GM12878 (cell line): Measurements from ENCODE around the gene ATP5F1A.

ENCODE experiments used
- BCL11A ChIP-seq: IDR thresholded peaks from 2 replicates; pipeline ENCODE4 v1.6.1; 2011; ENCODE audit warnings: low read depth, low read length
- CHD4 ChIP-seq: fragments of 200-600 bp; sonication (generic); IDR thresholded peaks from 2 replicates; pipeline ENCODE4 v1.6.1; 2016; ENCODE audit warnings: mild to moderate bottlenecking
- E2F4 ChIP-seq: IDR thresholded peaks from 2 replicates; pipeline ENCODE4 v1.6.1; 2012; ENCODE audit warnings: low read depth, low read length, improper control_type of control experiment
- EP300 ChIP-seq, 2 experiments: fragments of 150-350 bp in 1 of 2; IDR thresholded peaks; 2 replicates each; pipeline ENCODE4 v1.6.1; 2011 to 2012; ENCODE audit warnings: low read depth in 2 of 2, low read length in 2 of 2, borderline replicate concordance in 1 of 2, improper control_type of control experiment in 1 of 2, inconsistent platforms in 1 of 2; ENCODE audit not compliant: control insufficient read depth in 1 of 2
- EZH2 ChIP-seq: IDR thresholded peaks from 2 replicates; pipeline ENCODE4 v1.6.1; 2012; ENCODE audit warnings: low read depth, mild to moderate bottlenecking, control low read depth, inconsistent platforms, low read length, borderline replicate concordance; ENCODE audit not compliant: control insufficient read depth
- IRF3 ChIP-seq: fragments of 450-650 bp; IDR thresholded peaks from 2 replicates; pipeline ENCODE4 v1.6.1; 2014; ENCODE audit warnings: mild to moderate bottlenecking
- NFYB ChIP-seq: IDR thresholded peaks from 2 replicates; pipeline ENCODE4 v1.6.1; 2011; ENCODE audit warnings: low read depth, mild to moderate bottlenecking, low read length, improper control_type of control experiment, moderate library complexity; ENCODE audit not compliant: insufficient read depth
- POLR2A ChIP-seq: IDR thresholded peaks from 2 replicates; pipeline ENCODE4 v1.6.1; 2011; ENCODE audit warnings: low read depth, mild to moderate bottlenecking, low read length
- TAF1 ChIP-seq: IDR thresholded peaks from 2 replicates; pipeline ENCODE4 v1.6.1; 2011; ENCODE audit warnings: mild to moderate bottlenecking, low read depth, low read length, borderline replicate concordance
- TF ChIP-seq, protein P1 (sequence below), 3 experiments: IDR thresholded peaks in 2 of 3; conservative IDR thresholded peaks in 1 of 3; 2 replicates each; pipeline ENCODE4 v1.5.1; 2011; ENCODE audit warnings: low read depth in 3 of 3, low read length in 3 of 3, mild to moderate bottlenecking in 3 of 3, control low read depth in 2 of 3, moderate library complexity in 2 of 3, inconsistent platforms in 1 of 3, mixed read lengths in 1 of 3; ENCODE audit not compliant: control insufficient read depth in 2 of 3, insufficient read depth in 1 of 3; ENCODE audit errors: extremely low read depth in 1 of 3

DNA sequence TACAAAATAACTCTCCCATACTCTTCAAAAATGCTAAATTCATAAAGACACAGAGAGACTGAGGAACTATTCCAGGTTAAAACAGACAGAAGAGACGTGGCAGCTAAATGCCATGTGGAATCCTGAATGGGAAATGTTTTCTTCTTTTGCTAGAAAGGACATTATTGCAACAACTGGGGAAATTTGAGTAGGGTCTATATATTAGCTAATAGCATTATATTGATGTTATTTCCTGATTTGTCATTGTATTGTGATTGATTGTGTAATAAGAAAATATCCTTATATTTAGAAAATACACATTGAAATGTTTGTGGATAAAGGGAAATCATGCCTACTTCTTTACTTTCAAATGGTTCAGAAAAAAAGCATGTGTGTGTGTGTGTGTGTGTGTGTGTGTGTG is 49.5 kb downstream of the ATP5F1A start:
- TF ChIP-seq BCL11A = no peak
- TF ChIP-seq E2F4 = no peak
- TF ChIP-seq CHD4 = no peak
- TF ChIP-seq, protein P1, sequence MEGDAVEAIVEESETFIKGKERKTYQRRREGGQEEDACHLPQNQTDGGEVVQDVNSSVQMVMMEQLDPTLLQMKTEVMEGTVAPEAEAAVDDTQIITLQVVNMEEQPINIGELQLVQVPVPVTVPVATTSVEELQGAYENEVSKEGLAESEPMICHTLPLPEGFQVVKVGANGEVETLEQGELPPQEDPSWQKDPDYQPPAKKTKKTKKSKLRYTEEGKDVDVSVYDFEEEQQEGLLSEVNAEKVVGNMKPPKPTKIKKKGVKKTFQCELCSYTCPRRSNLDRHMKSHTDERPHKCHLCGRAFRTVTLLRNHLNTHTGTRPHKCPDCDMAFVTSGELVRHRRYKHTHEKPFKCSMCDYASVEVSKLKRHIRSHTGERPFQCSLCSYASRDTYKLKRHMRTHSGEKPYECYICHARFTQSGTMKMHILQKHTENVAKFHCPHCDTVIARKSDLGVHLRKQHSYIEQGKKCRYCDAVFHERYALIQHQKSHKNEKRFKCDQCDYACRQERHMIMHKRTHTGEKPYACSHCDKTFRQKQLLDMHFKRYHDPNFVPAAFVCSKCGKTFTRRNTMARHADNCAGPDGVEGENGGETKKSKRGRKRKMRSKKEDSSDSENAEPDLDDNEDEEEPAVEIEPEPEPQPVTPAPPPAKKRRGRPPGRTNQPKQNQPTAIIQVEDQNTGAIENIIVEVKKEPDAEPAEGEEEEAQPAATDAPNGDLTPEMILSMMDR (IDR thresholded peaks at IDR 0.05 in 2 of 3, conservative IDR thresholded peaks at IDR 0.05 in 1 of 3; ENCODE audit: control insufficient read depth in 2 of 3, extremely low read depth in 1 of 3, insufficient read depth in 1 of 3, low read depth in 3 of 3, low read length in 3 of 3) = no peak
- TF ChIP-seq EZH2 = no peak
- no peak for TF ChIP-seq IRF3
- no peak for TF ChIP-seq POLR2A
- TF ChIP-seq NFYB = no peak
- no peak for TF ChIP-seq TAF1
- TF ChIP-seq EP300 (IDR thresholded peaks at IDR 0.05; ENCODE audit: borderline replicate concordance in 1 of 2, control insufficient read depth in 1 of 2, low read depth in 2 of 2, low read length in 2 of 2) = no peak
